BLaER1 treated with 17β-estradiol and CSF1 and Interleukin-3, amounts not matched to agents 10 nM and 100 nM (cell line): ENCODE results near the gene CCP110.
A peak's percentile ranks its signal among the peaks of the same experiment; 100 is the strongest.

Source experiments
- H3K27ac ChIP-seq, 11 experiments: shearing (Covaris generic); formaldehyde crosslinking; 2 replicates each; pipeline ENCODE4 v1.8.1; 2022
- H3K27me3 ChIP-seq, 11 experiments: shearing (Covaris generic); formaldehyde crosslinking; 2 replicates each; pipeline ENCODE4 v1.8.1; 2022
- H3K36me3 ChIP-seq, 11 experiments: shearing (Covaris generic); formaldehyde crosslinking; 2 replicates each; pipeline ENCODE4 v1.8.1; 2022
- H3K4me1 ChIP-seq, 10 experiments: shearing (Covaris generic); formaldehyde crosslinking; 2 replicates each; pipeline ENCODE4 v1.8.1; 2022
- H3K4me2 ChIP-seq, 11 experiments: shearing (Covaris generic); formaldehyde crosslinking; 2 replicates each; pipeline ENCODE4 v1.8.1; 2022
- H3K4me3 ChIP-seq, 10 experiments: shearing (Covaris generic); formaldehyde crosslinking; 2 replicates each; pipeline ENCODE4 v1.8.1; 2022
- H3K9ac ChIP-seq, 11 experiments: shearing (Covaris generic); formaldehyde crosslinking; 2 replicates each; pipeline ENCODE4 v1.8.1; 2022
- H3K9me3 ChIP-seq, 11 experiments: shearing (Covaris generic); formaldehyde crosslinking; replicated peaks in 1 of 11; 2 replicates each; pipeline ENCODE4 v1.8.1; 2022
- H4K20me1 ChIP-seq, 11 experiments: shearing (Covaris generic); formaldehyde crosslinking; 2 replicates each; pipeline ENCODE4 v1.8.1; 2022
- Cebpa-rat ChIP-seq, 11 experiments: shearing (Covaris generic); IDR thresholded peaks; 2 replicates each; pipeline ENCODE4 v1.8.1; 2022

CCP110 gene

GRCh38 chr16:19548144-19548543, 24.4 kb downstream of the CCP110 start:
- Histone ChIP-seq H3K4me3 (no peak overlapping the region), H3K9ac (no peak overlapping the region), H4K20me1 (no peaks in the 10 kb centered on the region), H3K27ac (no peak overlapping the region), H3K9me3 (peaks cover 0 to 10% (median 6%) of the 10 kb centered on the region in 11 experiments; a peak in 14 of 22 replicates), H3K4me2 (no peak overlapping the region), H3K4me1 (no peaks in the 10 kb centered on the region), H3K36me3 (peaks cover 63 to 100% (median 92%) of the 10 kb centered on the region in 11 experiments), H3K27me3 (no peaks in the 10 kb centered on the region)
- no peak for TF ChIP-seq Cebpa-rat (IDR thresholded peaks at IDR 0.05)

DNA sequence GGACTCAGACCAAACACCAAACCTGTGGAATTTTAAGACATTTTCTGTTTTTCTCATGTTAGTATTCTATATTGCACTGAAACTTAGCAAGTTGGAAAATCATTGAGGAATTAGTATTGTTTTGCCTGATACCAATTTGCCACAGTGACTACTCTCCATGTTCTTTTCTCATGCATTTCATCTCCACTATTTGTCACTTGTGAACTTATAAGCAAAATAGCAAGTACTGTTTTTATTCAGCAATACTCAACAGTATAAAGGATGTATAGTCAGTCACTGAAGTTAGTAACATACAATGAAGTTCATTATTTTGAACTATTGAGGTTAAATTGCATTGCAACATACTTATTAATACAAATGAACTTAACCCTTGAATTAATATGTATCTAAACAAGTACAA, 25.9 kb downstream of the CCP110 start:
- TF ChIP-seq Cebpa-rat (IDR thresholded peaks at IDR 0.05): no peak
- peaks cover 2 to 6% (median 5%) of the 10 kb centered on the region in 10 experiments; a peak in 17 of 20 replicates for H3K4me1 ChIP-seq
- H3K4me2 ChIP-seq: no peak overlapping the region
- no peak overlapping the region for H3K4me3 ChIP-seq
- no peaks in the 10 kb centered on the region for H4K20me1 ChIP-seq
- H3K36me3 ChIP-seq: peaks cover 48 to 96% (median 77%) of the 10 kb centered on the region in 11 experiments
- H3K9me3 ChIP-seq: 0 out of 22 replicates have a peak, but pooled peaks cover 0 to 10% (median 0%) of the 10 kb centered on the region in 11 experiments
- no peak overlapping the region for H3K9ac ChIP-seq
- H3K27me3 ChIP-seq: no peaks in the 10 kb centered on the region
- no peak overlapping the region for H3K27ac ChIP-seq

DNA sequence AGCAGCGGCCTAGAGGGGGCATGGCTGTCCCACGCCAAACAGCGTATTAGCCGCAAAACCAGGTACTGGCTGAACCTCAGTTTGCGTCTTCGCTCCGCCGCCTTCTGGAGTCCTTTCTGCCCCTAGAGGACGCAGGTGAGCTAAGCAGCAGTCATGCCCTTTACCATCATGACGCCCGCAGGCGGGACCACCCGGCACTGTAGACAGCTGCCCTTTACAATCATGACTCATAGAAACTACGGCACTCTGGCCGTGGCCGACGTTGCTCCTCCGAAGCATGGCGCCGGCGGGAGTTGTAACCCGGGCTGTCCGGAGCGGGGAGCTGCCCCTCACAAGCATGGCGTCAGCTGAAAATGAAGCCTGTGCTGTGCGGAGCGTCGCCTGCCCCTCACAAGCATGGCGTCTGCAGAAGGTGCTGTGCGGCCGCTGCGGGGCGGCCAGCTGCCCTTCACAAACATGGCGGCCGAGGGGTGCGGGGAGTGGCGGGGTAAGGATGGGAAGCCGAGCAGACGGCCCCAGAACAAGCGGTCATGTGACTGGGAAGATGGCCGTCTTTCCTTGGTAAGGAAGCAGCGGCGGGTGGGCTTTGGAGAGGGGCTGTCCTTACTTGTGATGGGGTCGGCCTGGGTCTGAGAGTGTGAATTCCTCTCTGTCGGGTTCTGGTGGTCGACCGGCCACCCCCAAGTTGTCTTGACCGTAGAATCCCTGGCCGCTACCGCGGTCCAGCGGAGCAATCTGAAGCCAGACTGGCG, 31.6 kb downstream of the CCP110 start, which contains the start of gene VPS35L:
VPS35L (plus strand) TSS at position 518 of the 752 bp plus-strand sequence; CDS start at position 545, 27 bp downstream.
- Histone ChIP-seq H3K27ac (peak within 1 kb of the TSS; percentile 78 to 95 (median 85)), H4K20me1 (peaks cover 0 to 4% (median 0%) of the 10 kb centered on the region in 11 experiments; a peak in 2 of 22 replicates), H3K27me3 (peaks cover 0 to 4% (median 0%) of the 10 kb centered on the region in 11 experiments; a peak in 1 of 22 replicates), H3K9ac (peak within 1 kb of the TSS; percentile 77 to 95 (median 85)), H3K36me3 (peaks cover 14 to 40% (median 25%) of the 10 kb centered on the region in 11 experiments; a peak in 21 of 22 replicates), H3K9me3 (0 out of 22 replicates have a peak, but pooled peaks cover 0 to 10% (median 0%) of the 10 kb centered on the region in 11 experiments), H3K4me2 (peak within 1 kb of the TSS; percentile 68 to 90 (median 84)), H3K4me3 (peak within 1 kb of the TSS; percentile 59 to 77 (median 68)), H3K4me1 (peaks cover 7 to 26% (median 10%) of the 10 kb centered on the region in 10 experiments; a peak in 18 of 20 replicates)
- TF ChIP-seq Cebpa-rat (IDR thresholded peaks at IDR 0.05): no peak

- Histone ChIP-seq H4K20me1 (peaks cover 0 to 4% (median 0%) of the 10 kb centered on the region in 11 experiments; a peak in 2 of 22 replicates), H3K27me3 (peaks cover 0 to 4% (median 0%) of the 10 kb centered on the region in 11 experiments; a peak in 1 of 22 replicates), H3K9me3 (0 out of 22 replicates have a peak, but pooled peaks cover 0 to 10% (median 0%) of the 10 kb centered on the region in 11 experiments), H3K36me3 (peaks cover 11 to 32% (median 17%) of the 10 kb centered on the region in 11 experiments; a peak in 21 of 22 replicates), H3K9ac (peak overlapping the region; percentile 77 to 95 (median 85)), H3K27ac (peak overlapping the region; percentile 78 to 95 (median 85)), H3K4me1 (peaks cover 7 to 29% (median 10%) of the 10 kb centered on the region in 10 experiments; a peak in 18 of 20 replicates), H3K4me2 (peak overlapping the region; percentile 64 to 90 (median 84)), H3K4me3 (peak overlapping the region; percentile 59 to 77 (median 68))
- TF ChIP-seq Cebpa-rat (IDR thresholded peaks at IDR 0.05): no peak
These were observed 32.4 kb downstream of the CCP110 start for GRCh38 chr16:19555938-19556771.

DNA sequence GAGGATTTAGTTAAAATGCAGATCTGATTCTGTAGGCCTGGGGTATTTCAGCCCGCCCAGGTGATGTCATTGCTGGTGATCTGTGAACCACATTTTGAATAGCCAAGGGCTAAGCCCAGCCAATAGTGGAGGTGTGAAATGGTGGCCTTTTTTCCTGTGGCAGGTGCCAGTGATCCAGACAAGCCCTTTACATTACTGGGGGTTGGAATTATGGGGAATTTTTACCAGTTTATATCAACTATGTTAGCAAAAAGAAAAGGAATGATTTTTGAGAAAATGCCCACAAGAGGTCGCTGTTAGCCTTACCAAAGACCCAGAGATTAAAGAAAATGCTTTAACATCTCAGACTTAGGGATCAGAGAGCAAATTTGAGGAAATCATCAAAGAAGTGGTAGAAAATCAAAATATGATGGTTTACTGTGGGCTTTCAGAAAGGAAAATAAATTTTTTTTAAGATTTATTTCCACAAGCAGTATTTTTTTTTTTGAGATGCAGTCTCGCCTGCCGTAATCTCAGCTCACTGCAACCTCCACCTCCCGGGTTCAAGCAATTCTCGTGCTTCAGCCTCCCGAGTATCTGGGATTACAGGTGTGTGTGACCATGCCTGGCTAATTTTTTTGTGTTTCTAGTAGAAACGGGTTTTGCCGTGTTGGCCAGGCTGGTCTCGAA, 35.6 kb downstream of the CCP110 start:
- Histone ChIP-seq H3K4me1 (peaks cover 6 to 33% (median 8%) of the 10 kb centered on the region in 10 experiments; a peak in 18 of 20 replicates), H3K27me3 (peaks cover 0 to 4% (median 0%) of the 10 kb centered on the region in 11 experiments; a peak in 1 of 22 replicates), H3K9me3 (peaks cover 0 to 12% (median 0%) of the 10 kb centered on the region in 11 experiments; a peak in 3 of 22 replicates), H3K4me2 (no peak overlapping the region), H4K20me1 (peaks cover 0 to 4% (median 0%) of the 10 kb centered on the region in 11 experiments; a peak in 2 of 22 replicates), H3K36me3 (peaks cover 0 to 8% (median 0%) of the 10 kb centered on the region in 11 experiments; a peak in 5 of 22 replicates), H3K4me3 (no peak overlapping the region), H3K27ac (no peak overlapping the region), H3K9ac (no peak overlapping the region)
- TF ChIP-seq Cebpa-rat (IDR thresholded peaks at IDR 0.05): no peak

DNA sequence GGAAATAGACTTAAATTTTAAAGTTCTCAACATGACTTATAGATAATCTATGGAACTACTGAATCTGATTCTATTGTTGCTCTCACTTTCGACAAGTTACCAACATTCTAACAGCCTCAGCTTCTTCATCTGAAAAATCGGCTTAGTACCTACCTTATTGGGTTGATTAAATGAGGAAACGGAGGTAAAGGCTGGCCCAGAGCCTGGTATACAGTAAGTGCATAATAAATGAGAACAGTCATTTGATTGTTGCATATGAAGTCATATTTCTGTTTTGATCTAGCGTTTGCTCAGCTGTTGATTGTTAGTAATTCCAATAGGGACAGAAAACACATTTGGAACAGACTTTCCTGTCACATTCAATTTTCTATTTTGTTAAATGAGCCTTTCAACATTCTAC, 36.3 kb downstream of the CCP110 start:
- Histone ChIP-seq H3K9ac (no peak overlapping the region), H3K4me3 (no peak overlapping the region), H3K36me3 (peaks cover under 1 to 12% (median 5%) of the 10 kb centered on the region in 11 experiments; a peak in 17 of 22 replicates), H3K27me3 (peaks cover 0 to 4% (median 0%) of the 10 kb centered on the region in 11 experiments; a peak in 1 of 22 replicates), H3K4me1 (peaks cover 0 to 26% (median 1%) of the 10 kb centered on the region in 10 experiments; a peak in 11 of 20 replicates), H3K9me3 (peaks cover 0 to 12% (median 0%) of the 10 kb centered on the region in 11 experiments; a peak in 3 of 22 replicates), H4K20me1 (peaks cover 0 to 4% (median 0%) of the 10 kb centered on the region in 11 experiments; a peak in 2 of 22 replicates), H3K27ac (no peak overlapping the region), H3K4me2 (no peak overlapping the region)
- TF ChIP-seq Cebpa-rat (IDR thresholded peaks at IDR 0.05): no peak

DNA sequence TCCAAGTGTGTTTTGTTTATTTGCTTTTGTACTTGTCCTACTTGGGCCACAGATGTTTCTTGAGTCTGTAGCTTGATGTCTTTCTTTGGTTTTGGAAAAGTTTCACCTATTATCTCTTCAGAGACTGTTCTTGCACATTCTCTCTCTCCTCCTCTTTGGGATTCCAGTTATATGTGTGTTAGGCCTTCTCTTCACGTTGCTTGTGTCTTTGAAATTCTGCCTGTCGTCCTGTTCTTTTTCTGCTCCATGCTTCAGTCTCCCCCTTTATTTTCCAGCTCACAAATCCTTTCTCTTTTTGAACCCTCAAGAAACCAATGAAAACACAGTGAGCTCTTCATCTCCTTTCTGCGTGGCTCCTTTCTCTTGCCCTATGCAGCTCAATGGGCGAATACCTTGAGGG, 39.6 kb downstream of the CCP110 start:
- peaks cover 0 to 12% (median 0%) of the 10 kb centered on the region in 11 experiments; a peak in 3 of 22 replicates for H3K9me3 ChIP-seq
- H3K4me2 ChIP-seq: no peak overlapping the region
- H3K4me1 ChIP-seq: peaks cover 0 to 9% (median 0%) of the 10 kb centered on the region in 10 experiments; a peak in 2 of 20 replicates
- H3K27me3 ChIP-seq: no peaks in the 10 kb centered on the region
- H3K27ac ChIP-seq: no peak overlapping the region
- H3K4me3 ChIP-seq: no peak overlapping the region
- no peak for TF ChIP-seq Cebpa-rat (IDR thresholded peaks at IDR 0.05)
- H3K9ac ChIP-seq: no peak overlapping the region
- H4K20me1 ChIP-seq: peaks cover 0 to 4% (median 0%) of the 10 kb centered on the region in 11 experiments; a peak in 2 of 22 replicates
- peaks cover 11 to 43% (median 26%) of the 10 kb centered on the region in 11 experiments; a peak in 20 of 22 replicates for H3K36me3 ChIP-seq
